OCI-LY7 (cell line): Measurements from ENCODE around the gene SMIM14.
"Not testable (repeated sequence)": the region's sequence is repeated elsewhere in the genome, so short reads cannot be mapped to it uniquely, and the experiment has no call there.

Source experiments
- CTCF ChIP-seq: fragments of 200-600 bp; sonication (generic); conservative IDR thresholded peaks from 2 replicates; pipeline ENCODE4 v1.5.1; 2014; ENCODE audit warnings: mild to moderate bottlenecking, antibody characterized with exemption, low read length, moderate library complexity, mixed read lengths
- EZH2phosphoT487 ChIP-seq: fragments of 200-600 bp; sonication (generic); IDR thresholded peaks from 2 replicates; pipeline ENCODE4 v1.6.1; 2018; ENCODE audit warnings: low read depth, borderline replicate concordance, mild to moderate bottlenecking, mixed run types, antibody characterized with exemption, low read length, moderate library complexity, mixed read lengths

- not testable (repeated sequence) for TF ChIP-seq CTCF, EZH2phosphoT487
Measured at GRCh38 chr4:39515669-39516401, 122.8 kb downstream of the SMIM14 start.
